H1 (cell line): Measurements from ENCODE around the gene OR2F2. TPM values are rescaled to one million over a fixed set of nuclear protein-coding genes. Genes with fewer than 3 reads are reported as not detected.

ENCODE experiments used
- CTCF ChIA-PET: fragments of 300-600 bp; sonication (Branson Sonifier 250); formaldehyde crosslinking; loops from one replicate; lab custom pipeline; 2021; ENCODE audit not compliant: partially characterized antibody; lab: Charles Lee
- POLR2A ChIA-PET: fragments of 300-600 bp; sonication (Branson Sonifier 250); formaldehyde crosslinking; loops from one replicate; lab custom pipeline; 2021; ENCODE audit warnings: inconsistent platforms; ENCODE audit not compliant: partially characterized antibody; lab: Charles Lee
- DNase-seq, 2 experiments: peaks; one replicate each; pipeline versions ENCODE4 v3.0.0 to v3.0.0-alpha.2; 2010 to 2022; ENCODE audit warnings: low spot score in 2 of 2, low read depth in 1 of 2, mixed read lengths in 1 of 2
- FAIRE-seq: peaks from 2 replicates; lab custom pipeline; 2011; peaks lifted over from hg19 to GRCh38; lab: Jason Lieb, UNC
- H2AFZ ChIP-seq: 2 replicates; pipeline ENCODE4 v1.8.1; 2012; ENCODE audit warnings: low read length, inconsistent platforms
- H2AK5ac ChIP-seq: 2 replicates; pipeline ENCODE4 v1.6.1; 2013; ENCODE audit warnings: low read depth, low read length
- H2BK120ac ChIP-seq: replicated peaks from 2 replicates; pipeline ENCODE3; 2013; ENCODE audit warnings: low read depth, low read length, inconsistent platforms
- H2BK12ac ChIP-seq: 2 replicates; pipeline ENCODE4 v1.6.1; 2013; ENCODE audit warnings: low read depth, low read length
- H2BK15ac ChIP-seq: 2 replicates; pipeline ENCODE4 v1.6.1; 2013; ENCODE audit warnings: low read length
- H2BK20ac ChIP-seq: 2 replicates; pipeline ENCODE4 v1.6.1; 2013; ENCODE audit warnings: low read length
- H2BK5ac ChIP-seq: 2 replicates; pipeline ENCODE4 v1.6.1; 2013; ENCODE audit warnings: low read depth, low read length
- H3K14ac ChIP-seq: 2 replicates; pipeline ENCODE4 v1.6.1; 2013; ENCODE audit warnings: inconsistent platforms; ENCODE audit not compliant: insufficient read length
- H3K18ac ChIP-seq: 2 replicates; pipeline ENCODE4 v1.6.1; 2013; ENCODE audit warnings: low read length; ENCODE audit errors: extremely low read depth
- H3K23ac ChIP-seq: 2 replicates; pipeline ENCODE4 v1.6.1; 2013; ENCODE audit warnings: inconsistent platforms; ENCODE audit not compliant: insufficient read length
- H3K23me2 ChIP-seq: 2 replicates; pipeline ENCODE4 v1.6.1; 2013; ENCODE audit warnings: low read depth, low read length
- H3K27ac ChIP-seq: 2 replicates; pipeline ENCODE4 v1.6.1; 2011; ENCODE audit warnings: low read depth, low read length, inconsistent platforms
- H3K27me3 ChIP-seq, 4 experiments: replicated peaks in 1 of 4; 1 replicate in 1 of 4; 2 replicates in 3 of 4; pipeline versions ENCODE4 v1.6.1 to v1.8.1; 2011 to 2013; ENCODE audit warnings: low read length in 3 of 4, mild to moderate bottlenecking in 3 of 4, inconsistent platforms in 2 of 4, mixed read lengths in 2 of 4, moderate library complexity in 1 of 4; ENCODE audit not compliant: control insufficient read depth in 3 of 4, insufficient read depth in 3 of 4; ENCODE audit errors: extremely low read depth in 1 of 4
- H3K36me3 ChIP-seq, 4 experiments: 2 replicates each; pipeline versions ENCODE4 v1.6.1 to v1.8.1; 2011 to 2013; ENCODE audit warnings: mild to moderate bottlenecking in 4 of 4, low read length in 3 of 4, moderate library complexity in 2 of 4, control low read depth in 1 of 4, inconsistent platforms in 1 of 4; ENCODE audit not compliant: insufficient read depth in 4 of 4, control insufficient read depth in 2 of 4
- H3K4ac ChIP-seq: replicated peaks from 2 replicates; pipeline ENCODE3; 2013; ENCODE audit warnings: low read length, low read depth, mixed read lengths, inconsistent platforms; ENCODE audit not compliant: insufficient read length
- H3K4me1 ChIP-seq, 4 experiments: replicated peaks in 1 of 4; 1 replicate in 1 of 4; 2 replicates in 3 of 4; pipeline versions ENCODE4 v1.6.1 to v1.8.1; 2011 to 2013; ENCODE audit warnings: low read length in 3 of 4, inconsistent platforms in 2 of 4, mixed read lengths in 1 of 4; ENCODE audit not compliant: insufficient read depth in 4 of 4, control insufficient read depth in 3 of 4
- H3K4me2 ChIP-seq, 2 experiments: 2 replicates each; pipeline versions ENCODE4 v1.6.1 to v1.8.1; 2011 to 2013; ENCODE audit warnings: low read depth in 2 of 2, low read length in 2 of 2, control low read depth in 1 of 2, inconsistent platforms in 1 of 2, mild to moderate bottlenecking in 1 of 2; ENCODE audit not compliant: insufficient read depth in 1 of 2
- H3K4me3 ChIP-seq, 4 experiments: fragments of 200-600, 300-600 bp in 1 of 4; sonication (generic), shearing (Covaris generic), sonication (Bioruptor Twin) in 1 of 4; 2 replicates each; pipeline versions ENCODE4 v1.5.1 to v1.8.1; 2011 to 2016; ENCODE audit warnings: low read length in 4 of 4, low read depth in 3 of 4, control low read depth in 2 of 4, inconsistent platforms in 2 of 4, mild to moderate bottlenecking in 2 of 4, mixed read lengths in 1 of 4, moderate library complexity in 1 of 4; ENCODE audit not compliant: insufficient read depth in 2 of 4; ENCODE audit errors: extremely low read depth in 1 of 4
- H3K56ac ChIP-seq: replicated peaks from 2 replicates; pipeline ENCODE3; 2013; ENCODE audit warnings: low read depth, mild to moderate bottlenecking, mixed read lengths, low read length, inconsistent platforms; ENCODE audit not compliant: insufficient read length
- H3K79me1 ChIP-seq: 2 replicates; pipeline ENCODE4 v1.6.1; 2013; ENCODE audit warnings: low read depth, low read length, control low read depth
- H3K79me2 ChIP-seq, 2 experiments: 2 replicates each; pipeline versions ENCODE4 v1.6.1 to v1.8.1; 2012 to 2013; ENCODE audit warnings: low read length in 2 of 2, mild to moderate bottlenecking in 2 of 2, inconsistent platforms in 1 of 2; ENCODE audit not compliant: insufficient read depth in 2 of 2, control insufficient read depth in 1 of 2
- H3K9ac ChIP-seq, 4 experiments: replicated peaks in 1 of 4; 1 replicate in 1 of 4; 2 replicates in 3 of 4; pipeline versions ENCODE4 v1.6.1 to v1.8.1; 2011 to 2013; ENCODE audit warnings: low read depth in 3 of 4, low read length in 3 of 4, control low read depth in 2 of 4, mild to moderate bottlenecking in 2 of 4, moderate library complexity in 2 of 4, inconsistent platforms in 1 of 4; ENCODE audit errors: extremely low read depth in 1 of 4
- H3K9me3 ChIP-seq, 2 experiments: 2 replicates each; pipeline versions ENCODE4 v1.6.1 to v1.8.1; 2012 to 2013; ENCODE audit warnings: mild to moderate bottlenecking in 2 of 2, moderate library complexity in 2 of 2, control low read depth in 1 of 2, inconsistent platforms in 1 of 2, low read depth in 1 of 2, low read length in 1 of 2, mixed read lengths in 1 of 2; ENCODE audit not compliant: insufficient read depth in 2 of 2
- H4K20me1 ChIP-seq, 2 experiments: replicated peaks in 1 of 2; 2 replicates each; pipeline versions ENCODE3 to v1.8.1; 2011 to 2013; ENCODE audit warnings: inconsistent platforms in 2 of 2, low read length in 2 of 2, mild to moderate bottlenecking in 1 of 2; ENCODE audit not compliant: insufficient read depth in 2 of 2, control insufficient read depth in 1 of 2
- H4K5ac ChIP-seq: 2 replicates; pipeline ENCODE4 v1.6.1; 2013; ENCODE audit warnings: low read length, low read depth, mixed read lengths, inconsistent platforms; ENCODE audit not compliant: insufficient read length
- H4K8ac ChIP-seq: 2 replicates; pipeline ENCODE4 v1.8.0; 2013; ENCODE audit warnings: mild to moderate bottlenecking, moderate library complexity, low read length, inconsistent platforms; ENCODE audit not compliant: insufficient read depth; ENCODE audit errors: extremely low read depth
- H4K91ac ChIP-seq: replicated peaks from 2 replicates; pipeline ENCODE3; 2013; ENCODE audit warnings: low read length, mixed read lengths, inconsistent platforms; ENCODE audit not compliant: insufficient read length
- GABPA ChIP-seq: IDR thresholded peaks from 2 replicates; pipeline ENCODE4 v1.6.1; 2011; ENCODE audit warnings: mild to moderate bottlenecking, low read length, moderate library complexity, borderline replicate concordance; ENCODE audit not compliant: insufficient read depth
- SP4 ChIP-seq: IDR thresholded peaks from 2 replicates; pipeline ENCODE4 v1.6.1; 2012; ENCODE audit warnings: low read length, inconsistent platforms
- polyA plus RNA-seq, 7 experiments: library from polyadenylated mRNA; depleted of rRNA in 3 of 7; stranded (reverse) in 5 of 7; unstranded in 2 of 7; fragments of >200 nt in 5 of 7; fragments of 200-250 nt in 2 of 7; gene quantifications; 1 replicate in 5 of 7; 2 replicates in 1 of 7; 4 replicates in 1 of 7; pipeline versions ENCODE4 v1.2.1 to v1.2.3, GENCODE V29; 2011 to 2013; ENCODE audit warnings: missing spikeins in 2 of 7, mixed read lengths in 2 of 7
- total RNA-seq: library from RNA; stranded (reverse); fragmentation: NEBNext Ultra II Directional; extraction: Animal tissue kit (Norgen Biotek cat#: 25700); gene quantifications from 2 replicates; pipeline ENCODE4 v1.2.1, GENCODE V29; 2021

The OR2F2 gene
- total and polyA plus RNA-seq, 2 of the 8 experiments (the other 6 are each of a cell fraction or from before 2014, with no cell fraction given): not detected

DNA sequence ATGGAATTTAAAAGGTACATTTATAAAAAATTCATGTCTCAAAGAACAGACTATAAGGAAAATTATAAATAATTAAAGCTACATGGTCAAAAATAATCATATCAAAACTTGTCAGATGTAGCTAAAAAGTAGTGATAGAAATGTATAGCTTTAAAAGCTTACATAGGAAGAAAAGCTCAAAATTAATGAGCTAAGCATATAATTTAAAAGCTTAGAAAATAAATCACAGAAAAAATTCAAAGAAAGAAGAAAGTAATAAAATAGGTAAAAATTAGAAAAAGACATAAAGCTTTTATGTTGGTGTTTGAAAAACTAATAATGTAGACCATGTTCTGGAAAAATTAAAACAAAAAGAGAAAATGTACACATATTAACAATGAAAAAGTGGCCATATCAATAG lies 38.4 kb upstream of the OR2F2 start:
- no peak overlapping the region for H4K5ac ChIP-seq
- H3K14ac ChIP-seq: no peak overlapping the region
- FAIRE-seq (no peak), DNase-seq (no peak)
- 0 out of 2 replicates have a peak, but pooled peaks cover 2% of the 10 kb centered on the region for H3K23me2 ChIP-seq
- H3K23ac ChIP-seq: no peak overlapping the region
- H3K27me3 ChIP-seq: no peaks in the 10 kb centered on the region
- H3K18ac ChIP-seq: no peak overlapping the region
- H2BK15ac ChIP-seq: no peak overlapping the region
- H3K4me3 ChIP-seq: no peak overlapping the region
- H3K27ac ChIP-seq: no peak overlapping the region
- peaks cover 4 to 93% of the 10 kb centered on the region in 2 experiments for H3K79me2 ChIP-seq
- no peak overlapping the region for H3K9ac ChIP-seq
- TF ChIP-seq SP4 (no peak), GABPA (no peak)
- 0 out of 8 replicates have a peak, but pooled peaks cover 0 to 3% (median 0%) of the 10 kb centered on the region in 4 experiments for H3K36me3 ChIP-seq
- no peaks in the 10 kb centered on the region for H3K9me3 ChIP-seq
- H3K56ac ChIP-seq: no peak overlapping the region
- H2BK12ac ChIP-seq: no peak overlapping the region
- peaks cover 6 to 15% (median 7%) of the 10 kb centered on the region in 4 experiments; a peak in 4 of 7 replicates for H3K4me1 ChIP-seq
- 0 out of 2 replicates have a peak, but pooled peaks cover 3% of the 10 kb centered on the region for H3K79me1 ChIP-seq
- no peak overlapping the region for H2BK5ac ChIP-seq
- H4K91ac ChIP-seq: no peak overlapping the region
- H2BK120ac ChIP-seq: no peak overlapping the region
- H2AFZ ChIP-seq: no peak overlapping the region
- H4K20me1 ChIP-seq: peaks cover 6 to 12% of the 10 kb centered on the region in 2 experiments
- no peak overlapping the region for H4K8ac ChIP-seq
- no peak overlapping the region for H3K4ac ChIP-seq
- H3K4me2 ChIP-seq: no peak overlapping the region
- CTCF ChIA-PET: no interaction called here
- POLR2A ChIA-PET: no interaction called here
- no peak overlapping the region for H2AK5ac ChIP-seq
- H2BK20ac ChIP-seq: no peak overlapping the region
